ENCODE data around the gene IER2.

DNA sequence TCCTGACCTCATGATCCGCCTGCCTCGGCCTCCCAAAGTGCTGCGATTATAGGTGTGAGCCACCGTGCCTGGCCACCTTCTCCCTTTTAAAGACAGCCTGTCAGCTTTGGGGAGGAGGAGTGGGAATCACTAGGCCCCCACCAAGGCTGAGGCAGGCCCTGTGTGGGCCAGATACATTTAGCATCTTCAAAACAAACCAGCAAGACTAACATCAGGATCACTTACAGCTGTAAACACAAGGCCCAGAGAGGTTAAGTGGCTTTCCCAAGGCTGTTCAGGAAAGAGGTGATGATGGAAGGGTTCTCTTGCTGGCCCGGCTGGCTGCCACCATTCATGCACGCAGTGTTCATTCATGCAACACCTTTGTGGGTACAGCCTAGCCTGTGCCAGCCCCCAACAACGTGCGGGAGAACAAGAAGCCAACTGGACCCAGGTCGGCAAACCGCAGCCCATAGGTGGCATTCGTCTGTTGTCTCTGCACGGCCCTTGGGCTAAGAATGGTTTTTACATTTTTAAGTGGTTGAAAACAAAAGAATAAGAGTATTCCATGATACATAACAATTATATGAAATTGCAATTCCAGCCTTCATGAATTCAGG, 23.0 kb downstream of the IER2 start:
- TF ChIP-seq POLR2A (IDR thresholded peaks at IDR 0.05; ENCODE audit: low read length), result no peak
- no peak for TF ChIP-seq GATA1 (IDR thresholded peaks at IDR 0.05; ENCODE audit: low read depth, low read length)
